Lung (tissue), 16 donors: ENCODE data around the gene GPX3. TPM values are rescaled to one million over a fixed set of nuclear protein-coding genes. Genes with fewer than 3 reads are reported as not detected.

Experiments used
- ATAC-seq: fragments of 200-7000 bp; cut with Tn5 transposase; one replicate; pipeline ENCODE4 v1.9.1; 2020; ENCODE audit warnings: moderate number of reproducible peaks; ENCODE audit not compliant: insufficient read depth, low FRiP score
- DNase-seq, 3 donors: peaks; one replicate each; pipeline ENCODE4 v3.0.0-alpha.2; 2013 to 2017
- H3K27ac ChIP-seq, 2 donors: one replicate each; pipeline ENCODE4 v1.5.1; 2013; ENCODE audit warnings: mild to moderate bottlenecking in 2 of 2, moderate library complexity in 2 of 2, control low read depth in 1 of 2, inconsistent platforms in 1 of 2, low read depth in 1 of 2, low read length in 1 of 2
- H3K27me3 ChIP-seq, 3 donors: one replicate each; pipeline ENCODE4 v1.5.1; 2013; ENCODE audit warnings: low read length in 2 of 3; ENCODE audit not compliant: control insufficient read depth in 3 of 3, insufficient read depth in 3 of 3
- H3K36me3 ChIP-seq, 4 donors: one replicate each; pipeline ENCODE4 v1.5.1; 2013; ENCODE audit warnings: low read length in 4 of 4, mild to moderate bottlenecking in 1 of 4, moderate library complexity in 1 of 4; ENCODE audit not compliant: control insufficient read depth in 4 of 4, insufficient read depth in 4 of 4
- H3K4me1 ChIP-seq, 5 donors: one replicate each; pipeline ENCODE4 v1.5.1; 2013; ENCODE audit warnings: low read length in 5 of 5, mild to moderate bottlenecking in 2 of 5, moderate library complexity in 1 of 5; ENCODE audit not compliant: control insufficient read depth in 5 of 5, insufficient read depth in 5 of 5
- H3K4me3 ChIP-seq: one replicate; pipeline ENCODE4 v1.5.1; 2013; ENCODE audit warnings: mild to moderate bottlenecking, control low read depth, moderate library complexity
- H3K9ac ChIP-seq, 2 donors: one replicate each; pipeline ENCODE4 v1.5.1; 2013; ENCODE audit warnings: low read length in 2 of 2, control low read depth in 1 of 2; ENCODE audit not compliant: insufficient read depth in 1 of 2
- H3K9me3 ChIP-seq, 4 donors: one replicate each; pipeline ENCODE4 v1.5.1; 2013; ENCODE audit warnings: low read length in 3 of 4, mild to moderate bottlenecking in 1 of 4, moderate library complexity in 1 of 4; ENCODE audit not compliant: control insufficient read depth in 4 of 4, insufficient read depth in 3 of 4
- CTCF ChIP-seq: IDR thresholded peaks from 2 replicates; pipeline ENCODE4 v1.5.1; 2012; ENCODE audit warnings: mild to moderate bottlenecking; ENCODE audit errors: control extremely low read depth, extremely low read depth
- WGBS, 2 donors: extraction: QIAGEN DNeasy Blood & Tissue Kit; methylation state at CpG; one replicate each; pipeline ENCODE4 v1.1.7; 2013; 5-methylcytosine and 5-hydroxymethylcytosine counted together
- long read RNA-seq, 5 donors: transcript quantifications; one replicate each; lab custom pipeline, GENCODE V29; 2026
- polyA plus RNA-seq, 2 donors: library from polyadenylated mRNA; stranded (reverse); fragments of 200-250 nt; gene quantifications; one replicate each; pipeline ENCODE4 v1.2.1, GENCODE V29; 2013
- total RNA-seq, 2 donors: library from RNA; depleted of rRNA in 1 of 2; stranded (reverse); fragments of >200 nt in 1 of 2; gene quantifications; one replicate each; pipeline ENCODE4 v1.2.1, GENCODE V29; 2014 to 2021
- donor health status: control.
- donor health status: control.
- donor health status: Bipolar disorder and iron deficiency.
- donor health status: healthy.
- donor health status: DM: yes; HTN: yes; CAD: no.

Gene GPX3
- total RNA-seq = 100 to 1,000 TPM in 1 of 2 donors, 10 to 100 TPM in 1; 99.0 to 586 TPM
- polyA plus RNA-seq = 1,000 to 10,000 TPM; 1,067 to 1,457 TPM
- long read RNA-seq, donor 1, transcript GPX3-201 (5 exons, 1,636 nt) = major isoform, 18 of 18 reads
- long read RNA-seq, donor 1, partial matches to known transcripts = 0 of 18 reads
- long read RNA-seq, donor 1, other reads (novel, unspliced or antisense) = 0 of 18 reads
- long read RNA-seq, donor 2, transcript GPX3-201 (5 exons, 1,636 nt) = major isoform, 16 of 16 reads
- long read RNA-seq, donor 2, partial matches to known transcripts = 0 of 16 reads
- long read RNA-seq, donor 2, other reads (novel, unspliced or antisense) = 0 of 16 reads
- long read RNA-seq, donor 3, transcript GPX3-201 (5 exons, 1,636 nt) = major isoform, 17 of 17 reads
- long read RNA-seq, donor 3, partial matches to known transcripts = 0 of 17 reads
- long read RNA-seq, donor 3, other reads (novel, unspliced or antisense) = 0 of 17 reads
- long read RNA-seq, donor 4, transcript GPX3-201 (5 exons, 1,636 nt) = major isoform, 12 of 13 reads
- long read RNA-seq, donor 4, partial matches to known transcripts = 0 of 13 reads
- long read RNA-seq, donor 4, other reads (novel, unspliced or antisense) = 0 of 13 reads
- long read RNA-seq, donor 5, transcript GPX3-201 (5 exons, 1,636 nt) = major isoform, 13 of 15 reads
- long read RNA-seq, donor 5, partial matches to known transcripts = 0 of 15 reads
- long read RNA-seq, donor 5, other reads (novel, unspliced or antisense) = 0 of 15 reads

- H3K27ac ChIP-seq = peak within 1 kb of the TSS; percentile 73 to 95
- DNase-seq = peak; percentile 72 to 81 (median 75)
These were observed at the start of gene GPX3 for GRCh38 chr5:151020304-151021110. Gene GPX3 (plus strand): TSS chr5:151020591. CDS start chr5:151020655, 64 bp downstream.

GRCh38 chr5:150978590-150978989, 41.8 kb upstream of the GPX3 start:
- H3K9me3 ChIP-seq = peaks cover 0 to 2% (median 0%) of the 10 kb centered on the region in 4 donors
- H3K36me3 ChIP-seq = no peaks in the 10 kb centered on the region
- WGBS, 2 donors = 76 to 80% methylated on average over 3 of the region's 3 CpGs
- H3K4me1 ChIP-seq = no peaks in the 10 kb centered on the region
- no peak for TF ChIP-seq CTCF
- ATAC-seq (no peak), DNase-seq (no peak)
- no peak overlapping the region for H3K9ac ChIP-seq
- H3K27ac ChIP-seq = no peak overlapping the region
- H3K27me3 ChIP-seq = no peaks in the 10 kb centered on the region
- H3K4me3 ChIP-seq = no peak overlapping the region

More at GRCh38 chr5:151020304-151021110, at the start of gene GPX3:
- Histone ChIP-seq H3K4me1 (peaks cover 0 to 31% (median 13%) of the 10 kb centered on the region in 5 donors), H3K36me3 (peaks cover 0 to 10% (median under 1%) of the 10 kb centered on the region in 4 donors), H3K9ac (peak within 1 kb of the TSS; percentile 17 to 42), H3K4me3 (peak within 1 kb of the TSS; percentile 65), H3K9me3 (no peaks in the 10 kb centered on the region), H3K27me3 (no peaks in the 10 kb centered on the region)
- WGBS, 2 donors = 1% methylated on average over 52 to 54 of the region's 54 CpGs
- TF ChIP-seq CTCF = no peak
- peak; percentile 80 for ATAC-seq

- Histone ChIP-seq H3K27me3 (no peaks in the 10 kb centered on the region), H3K9me3 (peaks cover 0 to 4% (median 0%) of the 10 kb centered on the region in 4 donors), H3K4me3 (no peak overlapping the region), H3K36me3 (no peaks in the 10 kb centered on the region), H3K27ac (no peak overlapping the region), H3K4me1 (no peaks in the 10 kb centered on the region), H3K9ac (no peak overlapping the region)
- DNase-seq = no peak
- TF ChIP-seq CTCF = no peak
- no peak for ATAC-seq
- 85 to 90% methylated on average over 3 of the region's 3 CpGs for WGBS, 2 donors
These were observed 32.6 kb upstream of the GPX3 start for GRCh38 chr5:150987746-150988145.
